ENCODE data around the gene ZBTB24. TPM values are rescaled to one million over a fixed set of nuclear protein-coding genes. Genes with fewer than 3 reads are reported as not detected.
"Not testable (repeated sequence)": the region's sequence is repeated elsewhere in the genome, so short reads cannot be mapped to it uniquely, and the experiment has no call there.

Gene ZBTB24
- total RNA-seq, 1 donor from 2014 or later = 5.1 TPM

DNA sequence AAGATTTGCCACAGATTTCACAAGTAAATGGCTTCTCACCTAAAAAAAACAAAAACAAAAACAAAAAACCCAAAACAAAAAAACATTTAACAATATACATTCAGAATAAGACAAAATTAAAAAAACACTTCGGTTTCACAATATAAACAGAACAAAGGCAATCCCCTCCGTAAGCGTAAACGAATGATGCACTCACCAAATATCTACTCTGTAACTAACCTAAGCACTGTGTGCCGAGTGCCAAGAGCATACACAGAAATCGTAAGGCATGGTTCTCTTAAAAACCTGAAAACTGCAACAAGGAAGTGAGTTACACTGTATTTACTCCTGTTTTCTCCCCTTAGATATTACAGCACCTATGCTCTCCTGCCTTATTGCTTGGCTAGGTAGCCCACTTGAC lies 15.3 kb downstream of the ZBTB24 start:
- Mint-ChIP-seq H3K4me1 (ENCODE audit: unreplicated experiment) (no peaks in the 10 kb centered on the region), H3K36me3 (ENCODE audit: low read depth, unreplicated experiment) (peaks cover 30% of the 10 kb centered on the region), H3K9me3 (ENCODE audit: unreplicated experiment) (no peaks in the 10 kb centered on the region), H3K27ac (ENCODE audit: unreplicated experiment) (no peak overlapping the region), H3K27me3 (ENCODE audit: unreplicated experiment) (peaks cover 1% of the 10 kb centered on the region), H3K4me3 (ENCODE audit: unreplicated experiment) (no peak overlapping the region)
- TF ChIP-seq, protein P1, sequence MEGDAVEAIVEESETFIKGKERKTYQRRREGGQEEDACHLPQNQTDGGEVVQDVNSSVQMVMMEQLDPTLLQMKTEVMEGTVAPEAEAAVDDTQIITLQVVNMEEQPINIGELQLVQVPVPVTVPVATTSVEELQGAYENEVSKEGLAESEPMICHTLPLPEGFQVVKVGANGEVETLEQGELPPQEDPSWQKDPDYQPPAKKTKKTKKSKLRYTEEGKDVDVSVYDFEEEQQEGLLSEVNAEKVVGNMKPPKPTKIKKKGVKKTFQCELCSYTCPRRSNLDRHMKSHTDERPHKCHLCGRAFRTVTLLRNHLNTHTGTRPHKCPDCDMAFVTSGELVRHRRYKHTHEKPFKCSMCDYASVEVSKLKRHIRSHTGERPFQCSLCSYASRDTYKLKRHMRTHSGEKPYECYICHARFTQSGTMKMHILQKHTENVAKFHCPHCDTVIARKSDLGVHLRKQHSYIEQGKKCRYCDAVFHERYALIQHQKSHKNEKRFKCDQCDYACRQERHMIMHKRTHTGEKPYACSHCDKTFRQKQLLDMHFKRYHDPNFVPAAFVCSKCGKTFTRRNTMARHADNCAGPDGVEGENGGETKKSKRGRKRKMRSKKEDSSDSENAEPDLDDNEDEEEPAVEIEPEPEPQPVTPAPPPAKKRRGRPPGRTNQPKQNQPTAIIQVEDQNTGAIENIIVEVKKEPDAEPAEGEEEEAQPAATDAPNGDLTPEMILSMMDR (IDR thresholded peaks at IDR 0.05; ENCODE audit: unreplicated experiment) = no peak
- no peak for DNase-seq (ENCODE audit: low spot score)

GRCh38 chr6:109466212-109466923 lies 16.7 kb downstream of the ZBTB24 start:
- Mint-ChIP-seq H3K4me1 (ENCODE audit: unreplicated experiment) (no peaks in the 10 kb centered on the region), H3K27ac (ENCODE audit: unreplicated experiment) (no peak overlapping the region), H3K27me3 (ENCODE audit: unreplicated experiment) (no peaks in the 10 kb centered on the region), H3K36me3 (ENCODE audit: low read depth, unreplicated experiment) (peaks cover 19% of the 10 kb centered on the region), H3K9me3 (ENCODE audit: unreplicated experiment) (no peaks in the 10 kb centered on the region), H3K4me3 (ENCODE audit: unreplicated experiment) (no peak overlapping the region)
- no peak for DNase-seq (ENCODE audit: low spot score)
- TF ChIP-seq, protein P1 (IDR thresholded peaks at IDR 0.05; ENCODE audit: unreplicated experiment) = no peak

- TF ChIP-seq, protein P1 (IDR thresholded peaks at IDR 0.05; ENCODE audit: unreplicated experiment) = no peak
Measured at GRCh38 chr6:109465772-109466171, 17.2 kb downstream of the ZBTB24 start.

DNA sequence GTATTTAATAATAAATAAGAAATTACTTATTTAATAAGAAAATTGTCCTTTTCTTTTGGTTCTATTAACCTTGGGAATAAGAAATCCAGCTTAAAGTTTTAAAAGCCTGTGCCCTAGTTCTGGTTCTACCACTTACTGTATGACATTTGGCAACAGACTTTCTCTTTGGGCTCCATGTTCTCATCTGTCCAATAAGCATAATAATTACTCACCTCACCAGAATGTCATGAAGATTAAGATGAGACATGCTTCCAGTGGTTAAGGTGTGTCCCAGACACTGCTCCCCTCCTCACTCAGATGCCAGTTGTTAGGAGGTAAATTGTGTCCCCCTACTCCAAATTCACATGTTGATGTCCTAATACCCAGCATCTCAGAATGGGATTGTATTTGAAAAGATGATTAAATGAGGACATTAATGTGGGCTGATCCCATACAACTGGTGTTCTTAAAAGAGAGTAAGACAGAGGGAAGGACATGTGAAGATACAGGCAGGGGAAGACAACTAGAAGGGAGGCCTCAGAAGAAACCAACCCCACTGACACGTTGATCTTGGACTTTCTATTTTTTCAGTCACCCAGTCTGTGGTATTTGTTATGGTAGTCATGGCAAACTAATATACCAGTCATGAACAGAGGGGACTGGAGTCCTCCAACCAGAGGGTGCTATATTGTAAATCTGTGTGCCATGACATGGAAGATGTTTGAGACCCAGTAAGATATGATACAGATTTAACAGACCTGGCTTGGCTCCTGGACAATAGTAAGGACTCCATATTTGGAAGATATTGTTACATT lies 21.1 kb downstream of the ZBTB24 start:
- Mint-ChIP-seq H3K27ac (ENCODE audit: unreplicated experiment) (no peak overlapping the region), H3K36me3 (ENCODE audit: low read depth, unreplicated experiment) (no peaks in the 10 kb centered on the region), H3K4me3 (ENCODE audit: unreplicated experiment) (no peak overlapping the region), H3K27me3 (ENCODE audit: unreplicated experiment) (no peaks in the 10 kb centered on the region), H3K9me3 (ENCODE audit: unreplicated experiment) (no peaks in the 10 kb centered on the region), H3K4me1 (ENCODE audit: unreplicated experiment) (no peaks in the 10 kb centered on the region)
- TF ChIP-seq, protein P1 (IDR thresholded peaks at IDR 0.05; ENCODE audit: unreplicated experiment) = no peak
- DNase-seq (ENCODE audit: low spot score) = no peak

More at GRCh38 chr6:109465772-109466171, 17.2 kb downstream of the ZBTB24 start:
- Mint-ChIP-seq H3K36me3 (ENCODE audit: low read depth, unreplicated experiment) (peaks cover 15% of the 10 kb centered on the region), H3K4me3 (ENCODE audit: unreplicated experiment) (no peak overlapping the region), H3K9me3 (ENCODE audit: unreplicated experiment) (no peaks in the 10 kb centered on the region), H3K4me1 (ENCODE audit: unreplicated experiment) (no peaks in the 10 kb centered on the region), H3K27ac (ENCODE audit: unreplicated experiment) (no peak overlapping the region), H3K27me3 (ENCODE audit: unreplicated experiment) (no peaks in the 10 kb centered on the region)
- DNase-seq (ENCODE audit: low spot score) = no peak

- not testable (repeated sequence) for H3K27ac Mint-ChIP-seq (ENCODE audit: unreplicated experiment); H3K27me3 Mint-ChIP-seq (ENCODE audit: unreplicated experiment); H3K4me1 Mint-ChIP-seq (ENCODE audit: unreplicated experiment); H3K4me3 Mint-ChIP-seq (ENCODE audit: unreplicated experiment); H3K9me3 Mint-ChIP-seq (ENCODE audit: unreplicated experiment); H3K36me3 Mint-ChIP-seq (ENCODE audit: low read depth, unreplicated experiment); DNase-seq (ENCODE audit: low spot score)
Measured at GRCh38 chr6:109461205-109461604, 21.8 kb downstream of the ZBTB24 start.

All from endothelial cell (in vitro differentiated cells).